ENCODE measurements around the gene GHRL.

- no peak for TF ChIP-seq POLR2AphosphoS5 (IDR thresholded peaks at IDR 0.05; ENCODE audit: low read depth, low read length)
- no peak for TF ChIP-seq POLR2A (IDR thresholded peaks at IDR 0.05; ENCODE audit: low read depth, low read length)
- TF ChIP-seq TAF1 (IDR thresholded peaks at IDR 0.05; ENCODE audit: borderline replicate concordance, low read depth, low read length), result no peak
Observed at GRCh38 chr3:10336761-10337160, 44.0 kb upstream of the GHRL start.
